Stimulated activated naive CD8-positive, alpha-beta T cell treated with anti-CD3 and anti-CD28 coated beads, Interleukin-15, Interleukin-2, amounts not matched to agents 100 U/mL and 50 U/mL, for 24 hours (primary cell): Measurements from ENCODE around the gene ZNF778.
"Not testable (repeated sequence)": the region's sequence is repeated elsewhere in the genome, so short reads cannot be mapped to it uniquely, and the experiment has no call there.

Source experiments
- ATAC-seq: fragments of 150-1000 bp; cut with Tn5 transposase; one replicate; pipeline ENCODE4 v1.10.0; 2021
- DNase-seq: peaks from one replicate; pipeline ENCODE4 v3.0.0; 2021

The ZNF778 gene

DNA sequence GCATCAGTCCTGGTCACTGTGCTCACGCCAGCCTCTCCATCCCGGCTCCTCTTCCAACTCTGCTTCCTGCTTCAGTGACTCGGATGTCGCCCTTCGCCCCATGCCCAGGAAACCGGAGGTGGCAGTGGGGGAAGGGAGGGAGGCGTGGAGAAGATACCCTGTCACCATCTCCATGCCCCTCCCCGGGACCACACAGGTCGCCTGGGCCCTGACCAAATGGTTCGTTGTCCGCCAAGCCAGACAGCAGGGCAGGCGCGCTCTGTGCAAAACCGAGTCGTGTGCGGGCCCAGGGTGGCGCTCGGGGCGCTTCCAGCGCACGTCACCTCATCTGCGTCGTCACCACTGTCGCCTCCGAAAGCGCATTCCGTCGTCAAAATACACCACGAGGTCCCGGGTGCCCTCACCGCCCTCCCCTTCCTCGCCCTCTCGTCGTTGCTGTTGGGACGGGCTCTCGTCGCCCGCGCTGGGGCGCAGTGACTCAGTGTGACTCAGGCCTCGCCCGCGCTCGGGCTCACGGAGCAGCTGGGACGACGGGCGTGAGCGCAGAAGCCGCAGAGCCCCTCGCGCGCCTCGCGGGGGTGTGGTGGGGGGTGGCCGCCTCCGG, 39.2 kb downstream of the ZNF778 start:
- DNase-seq, result peak; percentile 82
- peak; percentile 97 for ATAC-seq

DNA sequence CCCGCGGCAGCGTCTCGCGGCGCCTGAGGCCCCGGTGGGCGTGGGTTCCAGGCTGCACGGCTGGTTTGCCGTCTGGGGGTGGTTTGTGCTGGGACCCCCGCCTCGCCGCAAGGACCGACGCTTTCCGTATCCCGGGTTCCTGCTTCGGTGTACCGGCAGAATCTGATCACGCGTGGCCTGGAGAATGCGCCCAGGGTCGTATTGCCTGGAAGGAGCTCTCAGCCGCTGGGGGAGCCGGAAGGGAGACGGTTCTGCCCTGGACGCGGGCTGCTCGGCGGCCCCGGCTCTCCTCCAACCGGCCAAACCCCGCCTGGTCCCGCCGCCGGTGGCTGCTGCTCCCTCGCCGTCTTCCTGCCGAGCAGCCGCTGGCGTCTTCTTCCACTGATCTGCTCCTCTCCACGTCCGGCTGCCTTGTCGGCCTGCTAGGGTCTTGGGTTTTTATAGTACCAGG, 39.8 kb downstream of the ZNF778 start:
- DNase-seq, result peak; percentile 37
- peak; percentile 17 for ATAC-seq

DNA sequence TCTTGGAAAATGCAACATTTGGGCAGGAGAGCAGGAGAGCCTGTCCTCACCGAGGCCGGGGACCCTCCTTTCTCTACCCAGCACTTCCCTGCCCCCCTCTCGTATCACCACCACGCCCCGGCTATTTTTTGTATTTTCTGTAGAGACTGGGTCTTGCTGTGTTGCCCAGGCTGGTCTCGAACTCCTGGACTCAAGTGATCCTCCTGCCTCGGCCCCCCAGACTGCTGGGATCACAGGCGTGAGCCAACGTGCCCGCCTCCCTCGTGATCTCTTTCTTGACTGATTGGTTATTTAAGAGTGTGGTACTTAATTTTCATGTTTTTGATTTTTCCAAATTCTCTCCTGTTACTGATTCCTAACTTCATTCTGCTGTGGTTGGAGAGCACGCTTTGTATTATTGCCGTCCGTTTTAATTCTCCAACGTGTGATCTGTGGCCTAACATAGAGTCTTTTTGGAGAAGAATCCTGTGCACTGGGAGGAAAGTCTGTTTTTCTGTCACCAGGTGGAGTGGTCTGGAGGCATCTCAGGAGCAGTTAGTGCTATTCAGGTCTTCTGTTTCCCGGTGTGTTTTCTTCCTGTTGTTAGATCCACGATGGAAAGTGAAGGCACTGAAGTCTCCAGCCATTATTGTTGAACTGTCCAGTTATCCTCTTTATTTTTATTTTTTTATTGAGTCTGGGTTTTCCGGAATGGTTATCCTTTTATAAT, 40.4 kb downstream of the ZNF778 start:
- ATAC-seq (no peak), DNase-seq (no peak)

DNA sequence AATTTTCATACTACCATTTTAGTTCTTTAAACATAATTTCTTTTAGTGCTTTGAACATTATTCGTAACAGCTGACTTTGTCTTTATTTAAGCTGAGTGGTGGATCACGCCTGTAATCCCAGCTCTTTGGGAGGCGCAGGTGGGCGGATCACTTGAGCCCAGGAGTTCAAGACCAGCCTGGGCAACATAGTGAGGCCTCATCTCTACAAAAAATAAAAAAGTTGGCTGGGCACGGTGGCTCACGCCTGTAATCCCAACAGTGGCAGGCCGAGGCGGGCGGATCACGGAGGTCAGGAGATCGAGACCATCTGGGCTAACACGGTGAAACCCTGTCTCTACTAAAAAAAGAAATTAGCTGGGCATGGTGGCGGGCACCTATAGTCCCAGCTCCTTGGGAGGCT, 42.4 kb downstream of the ZNF778 start:
- not testable (repeated sequence) for DNase-seq

DNA sequence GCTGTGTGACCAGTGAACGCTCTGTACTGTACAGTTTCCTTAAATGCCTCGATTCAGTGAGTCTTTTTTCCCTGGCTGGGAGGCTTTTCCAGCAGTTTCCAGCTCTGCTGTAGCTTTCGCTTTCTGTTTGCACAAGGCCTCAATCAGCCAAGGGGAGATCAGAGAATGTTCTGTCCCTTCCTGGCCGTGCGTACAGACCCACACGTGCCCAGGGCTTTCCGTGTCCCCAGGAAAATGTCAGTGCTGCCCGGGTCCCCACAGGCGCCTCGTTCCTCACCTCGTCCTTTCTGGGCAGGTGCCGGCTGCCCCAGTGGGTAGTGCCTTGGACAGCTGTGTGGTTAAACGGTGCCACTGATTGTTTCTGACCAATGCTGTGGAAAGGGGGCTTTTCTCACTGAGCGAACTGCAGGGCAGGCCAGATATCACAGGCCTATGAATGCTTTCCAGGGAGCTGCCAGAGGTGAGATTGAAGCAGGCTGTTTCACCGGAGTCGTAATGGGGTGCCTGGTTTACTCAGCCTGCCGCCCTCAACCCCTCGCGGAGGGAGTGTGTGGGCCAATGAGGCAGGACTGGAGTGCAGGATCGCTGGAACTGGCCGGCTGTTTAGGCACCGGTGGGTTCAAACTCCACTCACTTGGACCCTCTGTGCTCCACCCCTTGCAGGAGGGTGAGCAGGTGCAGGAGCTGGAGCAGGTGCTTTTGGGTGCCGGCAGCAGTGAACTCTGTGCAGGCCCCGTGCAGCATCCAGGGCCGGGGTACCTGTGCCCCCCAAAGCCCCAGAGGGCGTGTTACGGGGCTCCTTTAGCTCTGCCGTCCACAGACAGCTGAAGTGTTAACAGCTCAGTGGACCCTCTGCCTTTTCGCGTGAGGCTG, 44.4 kb downstream of the ZNF778 start:
- DNase-seq (no peak), ATAC-seq (no peak)

More for the DNA sequence above, 42.4 kb downstream of the ZNF778 start:
- not testable (repeated sequence) for ATAC-seq

DNA sequence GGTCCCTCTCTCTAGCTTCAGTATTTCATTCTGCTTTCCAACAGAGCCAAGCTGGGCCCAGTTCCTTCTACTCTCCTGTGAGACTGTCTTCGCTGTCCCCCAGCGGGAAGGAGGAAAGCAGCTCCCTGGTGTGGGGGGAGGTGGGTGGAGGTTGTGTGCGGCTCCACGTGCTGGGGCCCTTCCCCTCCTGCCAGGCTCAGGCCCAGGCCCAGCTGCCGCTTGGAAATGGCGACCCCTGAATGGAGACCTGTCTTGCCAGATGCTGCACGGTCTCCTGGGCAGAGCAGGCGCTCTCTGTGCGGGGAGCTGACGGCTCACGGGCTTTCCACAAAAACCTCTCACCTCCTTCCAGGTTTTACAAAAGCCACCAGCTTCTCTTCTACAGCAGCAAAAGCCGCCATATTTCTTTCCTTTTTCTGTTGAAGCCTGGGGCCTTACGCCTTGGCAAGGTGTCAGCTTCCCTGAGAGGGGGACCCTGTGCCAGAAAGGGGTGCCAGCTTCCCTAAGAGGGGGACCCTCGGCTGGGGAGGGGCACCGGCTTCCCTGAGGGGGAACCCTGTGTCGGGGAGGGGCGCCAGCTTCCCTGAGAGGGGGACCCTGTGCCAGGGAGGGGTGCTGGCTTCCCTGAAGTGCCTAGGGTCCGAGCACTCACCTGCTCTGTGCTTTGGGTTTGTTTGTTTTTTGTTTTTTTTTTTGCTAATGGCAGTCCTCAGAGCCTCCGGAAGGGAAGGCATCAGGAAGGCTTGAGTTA, 47.5 kb downstream of the ZNF778 start:
- ATAC-seq, result no peak
- DNase-seq, result no peak

DNA sequence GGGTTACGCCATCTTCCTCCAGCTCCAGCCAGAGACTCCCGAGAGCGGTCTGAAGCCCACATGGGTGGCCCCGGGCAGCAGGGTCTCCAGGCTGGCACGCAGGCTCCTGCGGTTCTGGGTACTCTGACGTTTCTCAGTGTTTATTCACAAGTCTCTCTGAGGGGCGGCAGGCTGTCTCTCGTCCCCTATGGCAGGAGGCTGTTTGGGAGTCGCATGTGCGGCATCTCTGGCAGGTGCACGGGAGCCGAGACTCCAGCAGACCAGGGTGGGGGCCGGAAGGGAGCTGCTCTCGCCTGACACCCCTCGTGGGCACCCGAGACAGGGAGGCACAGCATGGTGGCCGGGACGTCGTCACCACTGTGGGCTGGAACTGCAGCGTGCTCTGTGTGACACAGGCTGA, 48.1 kb downstream of the ZNF778 start:
- ATAC-seq (no peak), DNase-seq (no peak)

DNA sequence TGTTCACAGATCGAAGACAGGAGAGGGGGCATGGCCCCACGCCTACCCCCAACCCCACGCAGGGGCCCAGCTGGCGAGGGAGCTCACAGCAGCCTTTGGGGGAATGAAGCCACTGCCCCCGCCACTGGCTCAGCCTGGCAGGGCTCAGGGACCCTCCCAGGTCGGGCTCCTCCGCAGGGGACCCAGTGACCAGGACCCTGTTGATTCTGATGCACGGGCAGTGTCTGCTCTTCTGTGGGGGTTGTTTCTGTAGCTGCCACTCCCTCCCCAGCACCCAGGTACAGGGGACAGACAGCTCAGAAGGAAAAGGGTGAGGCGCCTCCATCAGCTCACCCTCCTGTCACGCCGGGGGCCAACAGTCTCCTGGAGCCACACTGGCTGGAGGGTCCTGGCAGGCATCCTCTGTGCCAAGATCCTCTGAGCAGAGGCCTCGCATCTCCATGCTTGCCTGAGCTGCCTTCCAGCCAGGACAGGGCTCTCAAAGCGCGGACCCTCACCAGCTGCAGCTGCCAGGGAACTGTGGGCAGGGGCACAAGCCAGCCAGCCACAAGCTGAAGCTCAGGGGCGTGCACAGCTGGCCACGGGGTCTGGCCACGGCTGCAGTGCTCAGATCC, 49.1 kb downstream of the ZNF778 start:
- no peak for ATAC-seq
- no peak for DNase-seq

DNA sequence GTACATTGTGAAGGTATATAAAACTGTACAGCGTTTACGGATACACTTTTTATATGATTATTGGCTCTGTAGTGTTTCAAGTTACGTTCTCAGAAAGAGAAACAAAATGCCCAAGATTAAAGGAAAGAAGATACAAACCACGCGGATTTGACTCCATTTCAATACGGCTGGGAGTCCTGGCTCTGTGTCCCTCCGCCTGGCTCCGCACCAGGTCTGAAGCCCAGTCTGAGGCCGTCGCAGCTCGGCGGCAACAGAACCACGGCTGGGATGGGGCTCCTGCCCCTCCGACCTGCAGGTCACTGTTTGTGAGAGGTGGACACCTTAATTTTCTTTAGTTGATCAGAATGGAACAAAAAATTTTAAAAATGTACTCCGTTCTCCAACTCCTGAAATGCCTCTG, 50.2 kb downstream of the ZNF778 start:
- not testable (repeated sequence) for DNase-seq, ATAC-seq

DNA sequence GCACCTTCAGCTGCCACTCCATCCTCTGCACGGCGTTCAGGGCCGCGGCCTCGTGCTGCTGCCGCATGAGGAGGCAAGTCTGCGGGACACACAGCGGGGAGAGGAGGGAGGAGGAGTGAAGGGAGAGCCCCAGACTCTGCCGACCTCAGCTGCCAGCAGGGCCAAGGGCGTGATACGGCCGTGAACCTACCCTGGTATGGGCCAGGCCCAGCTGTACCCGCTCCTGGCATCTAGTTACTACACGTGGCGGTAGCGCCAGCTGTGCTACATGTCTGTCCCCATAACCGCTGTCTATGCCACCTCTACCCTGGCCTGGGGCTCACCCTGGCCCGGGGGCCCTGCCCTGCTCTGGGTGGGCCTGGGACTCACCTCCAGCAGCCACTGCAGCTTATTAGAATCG, 51.1 kb downstream of the ZNF778 start:
- ATAC-seq (no peak), DNase-seq (no peak)

DNA sequence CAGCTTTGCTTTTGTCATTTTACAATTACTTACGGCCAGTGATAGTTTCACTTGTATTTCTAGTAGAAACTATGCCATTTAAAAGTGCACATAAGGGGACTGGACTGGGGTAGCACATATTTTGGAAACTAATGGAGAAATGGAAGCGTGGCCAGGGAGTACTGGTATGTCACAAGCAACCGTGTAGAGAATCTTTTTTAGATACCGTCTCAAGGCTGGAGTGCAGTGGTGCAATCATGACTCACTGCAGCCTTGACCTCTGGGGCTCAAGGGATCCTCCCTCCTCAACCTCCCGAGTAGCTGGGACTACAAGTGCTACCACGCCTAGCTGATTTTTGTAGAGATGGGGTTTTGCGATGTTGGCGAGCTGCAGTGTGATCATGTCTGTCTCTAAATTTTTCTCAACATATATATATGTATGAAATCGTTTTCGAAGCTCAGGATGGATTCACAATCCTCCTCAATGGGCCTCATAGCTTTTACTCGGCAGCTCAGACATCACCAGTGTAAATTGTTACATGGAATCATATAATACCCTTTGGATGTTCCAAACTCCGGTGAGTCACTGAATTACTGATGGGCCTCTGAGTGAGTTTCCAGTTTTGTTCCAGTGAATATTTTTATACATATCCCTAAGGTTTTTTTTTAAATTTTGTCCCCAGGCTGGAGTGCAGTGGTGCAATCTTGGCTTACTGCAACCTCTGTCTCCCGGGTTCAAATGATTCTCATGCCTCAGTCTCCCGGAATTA, 51.7 kb downstream of the ZNF778 start:
- DNase-seq (no peak), ATAC-seq (no peak)

DNA sequence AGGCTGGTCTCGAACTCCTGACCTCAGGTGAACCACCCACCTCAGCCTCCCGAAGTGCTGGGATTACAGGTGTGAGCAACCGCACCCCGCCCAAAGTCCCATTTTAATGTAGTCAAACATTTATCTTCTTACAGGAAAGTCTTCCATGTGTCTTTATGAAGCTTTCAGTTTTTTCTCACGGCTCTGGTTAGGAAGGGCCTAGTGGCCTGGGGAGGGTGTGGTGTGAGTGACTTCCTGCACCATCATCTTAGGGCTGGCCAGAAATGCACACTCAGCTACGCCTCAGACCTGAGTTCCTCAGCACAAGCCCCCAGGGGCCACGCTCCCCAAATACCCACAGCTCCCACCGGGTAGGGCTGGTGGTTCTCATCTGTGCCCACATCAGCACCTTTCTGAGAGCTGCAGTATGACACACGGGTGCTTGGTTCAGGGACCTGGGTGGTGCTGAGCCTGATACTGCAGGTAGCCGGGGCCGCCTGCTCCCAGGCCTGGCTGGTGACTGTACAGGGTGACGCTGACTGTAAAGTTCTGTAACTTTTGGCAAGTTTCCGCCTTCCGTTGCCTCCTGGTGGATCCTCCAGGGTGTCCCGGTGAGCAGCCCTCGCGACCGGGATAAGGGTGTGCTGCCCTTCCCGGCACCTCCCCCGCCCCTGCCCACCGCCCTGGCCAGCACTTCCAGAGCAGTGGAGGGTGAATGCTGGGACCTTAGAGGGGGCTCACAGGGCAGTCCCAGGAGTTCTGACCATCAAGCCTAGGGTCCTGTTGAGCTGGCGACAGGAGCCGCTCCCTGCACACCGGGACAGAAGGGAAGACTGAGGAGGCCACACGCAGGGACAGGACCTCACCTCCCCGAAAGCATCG, 52.5 kb downstream of the ZNF778 start:
- DNase-seq (no peak), ATAC-seq (no peak)

DNA sequence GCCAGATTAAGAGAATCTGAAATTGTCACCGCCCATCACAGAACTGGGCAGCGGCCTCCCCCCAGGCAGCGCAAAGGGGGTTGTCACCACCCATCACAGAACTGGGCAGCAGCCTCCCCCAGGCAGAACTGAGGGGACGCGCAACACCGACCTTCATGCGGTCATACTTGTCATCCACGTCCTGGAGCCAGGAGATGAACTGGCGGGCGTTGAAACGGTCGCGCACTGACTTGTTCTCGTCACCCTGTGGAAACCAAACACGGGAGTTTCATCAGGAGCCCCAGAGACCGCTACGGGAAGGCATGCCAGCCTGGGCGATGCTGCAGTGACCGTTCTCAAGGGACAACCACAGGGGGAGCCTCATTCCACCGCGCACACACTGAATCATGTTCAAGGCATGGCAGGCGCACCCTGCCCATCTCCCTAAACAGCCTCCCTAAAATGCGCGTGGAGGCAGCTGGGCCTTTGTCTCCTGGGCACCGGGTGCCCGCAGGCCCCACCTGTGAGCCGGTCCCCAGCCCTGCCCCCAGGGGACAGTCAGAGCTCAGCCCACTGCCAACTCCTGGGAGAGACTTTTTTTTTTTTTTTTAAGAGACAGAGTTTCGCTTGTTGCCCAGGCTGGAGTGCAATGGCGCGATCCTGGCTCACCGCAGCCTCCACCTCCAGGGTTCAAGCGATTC, 53.3 kb downstream of the ZNF778 start:
- ATAC-seq (no peak), DNase-seq (no peak)

DNA sequence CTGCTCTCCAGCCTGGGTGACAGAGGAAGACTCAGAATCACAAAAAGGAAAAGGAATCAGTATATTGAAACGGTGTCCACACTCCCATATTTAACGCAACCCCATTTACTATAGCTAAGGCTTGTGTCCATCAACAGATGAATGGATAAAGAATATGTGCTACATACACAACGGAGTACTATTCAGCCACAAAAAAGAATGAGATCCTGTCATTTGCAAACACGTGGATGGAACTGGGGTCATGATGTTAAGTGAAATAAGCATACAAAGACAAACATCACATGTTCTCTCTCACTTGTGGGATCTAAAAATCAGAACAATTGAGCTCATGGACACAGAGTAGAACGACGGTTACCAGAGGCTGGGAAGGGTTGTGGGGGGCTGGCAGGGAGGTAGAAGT, 55.1 kb downstream of the ZNF778 start:
- no peak for DNase-seq
- ATAC-seq, result no peak

DNA sequence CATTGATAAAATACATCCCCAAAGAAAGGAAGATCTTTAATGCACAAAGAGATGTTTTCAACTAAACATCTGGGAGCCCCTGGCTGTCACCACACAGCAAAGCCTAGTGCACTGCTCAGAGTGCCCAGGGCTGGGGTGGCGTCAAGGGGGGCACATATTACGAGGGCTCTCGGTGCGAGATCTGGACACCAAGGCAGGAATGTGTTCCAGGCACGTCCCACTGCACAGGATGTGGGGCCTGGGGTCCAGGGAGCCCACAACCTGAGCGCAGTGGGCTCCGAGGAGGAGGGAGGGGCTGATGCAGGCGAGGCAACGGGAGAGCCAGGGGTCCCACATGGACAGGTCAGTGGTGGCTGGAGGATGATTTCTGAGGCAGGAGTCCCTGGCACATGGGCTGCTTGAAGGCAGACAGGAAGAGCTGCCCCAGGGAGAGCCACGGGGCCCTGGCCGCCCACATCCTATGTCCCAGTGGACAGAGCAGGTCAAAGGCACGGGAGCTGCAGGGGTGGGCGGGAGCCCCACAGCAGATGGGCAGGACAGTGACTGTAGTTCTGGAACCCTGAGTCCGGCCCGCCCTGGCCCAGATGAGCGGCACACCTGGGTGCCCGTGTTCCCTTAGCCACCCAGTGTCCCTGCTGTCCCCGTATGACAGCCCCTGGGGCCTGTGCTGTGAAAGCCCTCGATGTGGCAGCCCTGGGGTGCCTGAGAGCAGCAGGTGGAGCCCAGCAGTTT, 56.4 kb downstream of the ZNF778 start:
- DNase-seq (no peak), ATAC-seq (no peak)

DNA sequence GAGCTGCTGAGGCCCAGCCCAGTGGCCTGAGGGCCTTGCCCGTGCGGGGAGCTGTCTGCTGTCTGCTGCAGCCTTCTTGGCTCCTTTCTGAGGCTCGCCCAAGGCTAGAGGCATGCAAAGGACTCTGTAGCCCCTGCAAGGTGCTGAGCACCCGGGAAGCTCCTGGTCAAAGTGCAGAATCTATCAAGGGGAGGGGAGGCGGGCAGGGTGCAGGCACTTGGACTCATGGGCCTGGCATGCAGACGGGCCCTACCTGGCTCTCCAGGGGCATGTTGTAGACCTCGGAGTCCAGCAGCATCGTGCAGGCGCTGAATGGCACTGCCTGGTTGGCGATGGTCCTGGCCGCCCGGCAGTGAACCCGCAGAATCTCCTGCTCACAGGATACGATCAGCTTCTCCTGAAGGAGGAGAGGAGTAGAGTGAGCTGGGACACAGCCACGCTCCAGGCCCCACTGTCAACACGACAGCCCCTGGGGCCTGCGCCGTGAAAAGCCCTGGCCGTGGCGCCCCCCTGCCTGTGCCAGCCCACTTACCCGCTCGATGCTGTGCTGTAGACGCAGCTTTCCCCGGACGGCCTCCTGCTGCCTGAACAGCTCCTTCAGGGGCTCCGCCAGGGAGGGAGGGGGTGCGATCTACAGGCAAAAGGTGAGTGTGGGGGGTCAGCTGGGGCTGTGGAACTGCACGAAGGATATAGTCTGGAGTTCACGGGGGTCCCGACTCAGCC, 57.2 kb downstream of the ZNF778 start:
- DNase-seq (no peak), ATAC-seq (no peak)

DNA sequence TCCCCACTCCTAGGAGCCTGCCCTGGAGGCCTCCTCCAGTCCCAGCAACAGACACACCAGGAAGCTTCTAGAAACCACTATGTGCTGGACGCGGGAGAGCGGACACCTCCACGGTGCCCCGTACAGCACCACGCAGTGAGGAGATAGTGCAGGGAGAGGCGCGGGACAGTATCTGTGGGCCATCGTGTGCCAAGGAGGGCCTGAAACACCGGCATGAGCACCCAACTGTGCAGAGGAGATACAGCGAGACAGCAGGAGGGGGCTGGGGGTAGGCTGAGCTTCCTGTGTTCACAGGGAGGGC, 57.7 kb downstream of the ZNF778 start:
- DNase-seq (no peak), ATAC-seq (no peak)
